Raji (cell line): ENCODE data around the gene LRRC14B.

Experiments
- POLR2A ChIP-seq: IDR thresholded peaks from 2 replicates; pipeline ENCODE4 v1.6.1; 2011; ENCODE audit warnings: low read depth, low read length, control low read depth; ENCODE audit not compliant: insufficient read depth

The LRRC14B gene

GRCh38 chr5:167982-168660 lies 23.2 kb upstream of the LRRC14B start:
- no peak for TF ChIP-seq POLR2A

DNA sequence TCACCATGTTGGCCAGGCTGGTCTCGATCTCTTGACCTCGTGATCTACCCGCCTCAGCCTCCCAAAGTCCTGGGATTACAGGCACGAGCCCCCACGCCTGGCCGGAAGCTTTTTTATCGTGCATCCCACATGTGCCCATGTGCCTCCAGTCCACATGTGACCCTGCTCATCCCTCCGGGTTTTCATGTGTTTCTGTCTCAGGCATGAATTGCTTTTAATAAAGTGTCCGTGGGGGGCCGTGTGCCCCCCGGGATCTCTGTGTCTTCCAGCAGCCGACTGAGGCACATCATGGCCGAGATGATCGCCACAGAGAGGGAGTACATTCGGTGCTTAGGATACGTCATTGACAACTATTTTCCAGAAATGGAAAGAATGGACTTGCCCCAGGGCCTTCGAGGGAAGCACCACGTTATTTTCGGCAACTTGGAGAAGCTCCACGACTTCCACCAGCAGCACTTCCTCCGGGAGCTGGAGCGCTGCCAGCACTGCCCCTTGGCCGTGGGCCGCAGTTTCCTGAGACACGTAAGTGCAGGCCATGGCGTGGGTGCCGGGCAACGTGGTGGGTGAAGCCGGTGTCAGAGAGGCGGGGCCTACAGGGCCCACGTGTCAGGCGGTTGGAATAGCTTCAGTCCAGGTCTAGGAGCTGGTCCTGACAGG lies 22.1 kb upstream of the LRRC14B start:
- no peak for TF ChIP-seq POLR2A

DNA sequence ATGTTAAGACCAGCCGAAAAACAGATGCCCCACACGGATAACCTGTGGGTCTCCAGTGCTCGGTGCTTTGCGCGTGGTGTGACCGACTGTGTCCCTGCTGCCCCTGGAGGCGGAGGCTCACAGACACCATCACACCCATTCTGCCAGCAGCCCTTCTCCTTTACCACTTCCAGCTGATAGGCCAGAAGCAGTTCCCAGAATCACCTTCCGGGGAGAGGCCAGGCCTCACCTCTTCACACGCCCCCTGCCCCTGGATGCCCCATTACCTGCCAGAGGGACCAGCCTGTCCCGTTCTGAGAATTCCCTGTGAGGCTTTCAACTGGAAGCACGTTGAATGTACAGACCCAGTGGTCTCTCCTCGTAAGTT lies 21.6 kb upstream of the LRRC14B start:
- TF ChIP-seq POLR2A, result no peak

DNA sequence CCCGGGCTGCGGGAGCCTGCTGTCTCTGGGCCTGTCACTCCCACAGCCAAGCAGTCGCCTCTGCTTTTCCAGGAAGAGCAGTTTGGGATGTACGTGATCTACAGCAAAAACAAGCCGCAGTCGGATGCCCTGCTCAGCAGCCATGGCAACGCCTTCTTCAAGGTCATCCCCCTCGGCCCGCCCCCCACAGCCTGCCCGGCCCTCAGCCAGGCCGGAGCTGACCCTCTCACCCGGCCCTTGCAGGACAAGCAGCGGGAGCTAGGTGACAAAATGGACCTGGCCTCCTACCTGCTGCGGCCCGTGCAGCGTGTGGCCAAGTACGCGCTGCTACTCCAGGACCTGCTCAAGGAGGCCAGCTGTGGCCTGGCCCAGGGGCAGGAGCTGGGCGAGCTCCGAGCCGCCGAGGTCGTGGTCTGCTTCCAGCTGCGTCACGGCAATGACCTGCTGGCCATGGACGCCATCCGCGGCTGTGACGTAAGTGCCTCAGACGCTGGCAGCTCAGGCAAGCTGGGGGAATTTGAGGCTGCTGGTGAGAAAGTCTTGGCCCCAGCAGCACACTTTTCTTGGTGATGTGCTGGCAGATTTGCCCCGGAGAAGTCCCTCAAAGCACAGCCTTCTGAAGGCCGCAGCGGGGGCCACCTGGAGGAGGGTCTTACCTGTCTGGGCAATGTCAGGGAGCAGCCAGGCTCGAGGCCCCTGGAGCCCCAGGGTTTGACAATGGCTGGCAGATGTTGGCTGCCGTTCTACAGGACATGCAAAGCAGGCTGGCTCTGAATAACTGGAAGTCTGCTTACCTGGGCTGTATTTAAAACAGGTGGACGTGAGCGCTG lies 20.1 kb upstream of the LRRC14B start:
- no peak for TF ChIP-seq POLR2A

DNA sequence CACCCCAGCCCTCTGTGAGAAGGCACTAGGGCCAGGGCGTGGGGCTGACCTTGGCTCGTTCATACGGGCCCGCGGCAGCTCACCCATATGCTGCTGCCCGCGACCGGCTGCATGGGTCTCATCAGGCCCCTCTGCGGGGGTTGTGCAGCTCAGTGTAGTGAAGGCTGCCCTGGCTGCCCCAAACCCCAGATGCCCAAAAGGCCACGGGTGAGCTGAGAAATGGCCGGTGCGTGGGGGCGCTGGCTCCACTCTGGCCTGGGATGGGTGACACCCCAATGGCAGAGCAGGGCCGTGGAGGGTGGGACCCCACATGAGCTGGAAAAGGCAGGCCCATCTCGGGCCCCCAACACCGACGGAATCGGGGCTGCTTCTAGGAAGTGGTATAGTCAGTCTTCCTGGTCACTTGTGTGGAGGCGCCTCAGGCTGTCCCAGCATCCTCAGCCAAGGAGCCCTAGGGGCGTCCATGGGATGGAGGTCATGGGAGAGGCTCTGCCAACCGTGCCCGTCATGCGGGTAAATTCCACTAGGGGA lies 19.4 kb upstream of the LRRC14B start:
- TF ChIP-seq POLR2A, result no peak

GRCh38 chr5:172421-172820 lies 18.9 kb upstream of the LRRC14B start:
- no peak for TF ChIP-seq POLR2A

GRCh38 chr5:172841-173251 lies 18.4 kb upstream of the LRRC14B start:
- no peak for TF ChIP-seq POLR2A

GRCh38 chr5:173392-174290 lies 17.7 kb upstream of the LRRC14B start:
- no peak for TF ChIP-seq POLR2A

- no peak for TF ChIP-seq POLR2A
Observed at GRCh38 chr5:174291-174600, 17.0 kb upstream of the LRRC14B start.

DNA sequence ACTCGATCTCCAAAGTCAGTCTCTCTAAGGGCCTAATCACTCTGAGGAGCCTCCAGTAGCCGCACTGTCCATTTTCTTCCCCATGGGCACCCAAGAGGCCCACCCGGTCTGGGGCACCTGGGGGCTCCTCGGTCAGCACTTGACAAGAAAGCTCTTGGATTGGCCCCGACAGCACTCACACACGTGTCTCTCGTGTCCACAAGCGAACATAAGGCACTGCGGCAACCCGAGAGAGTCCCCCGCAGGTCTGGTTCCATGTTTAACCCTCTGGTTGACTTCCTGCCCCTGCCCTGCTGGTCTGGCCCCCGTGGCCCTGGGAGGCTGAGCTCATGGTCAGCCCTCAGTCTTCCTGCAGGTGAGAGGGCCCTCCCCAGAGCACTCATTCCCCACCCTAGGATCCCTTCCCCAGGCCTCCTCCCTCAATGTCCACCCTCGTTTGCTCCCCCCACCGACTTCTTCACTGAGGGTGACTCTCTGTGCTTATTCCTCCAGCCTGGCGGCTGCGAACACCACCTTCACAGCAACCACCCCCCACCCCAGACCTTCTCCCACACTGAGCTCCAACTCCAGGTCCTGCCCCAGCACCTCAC lies 16.3 kb upstream of the LRRC14B start:
- TF ChIP-seq POLR2A, result no peak

DNA sequence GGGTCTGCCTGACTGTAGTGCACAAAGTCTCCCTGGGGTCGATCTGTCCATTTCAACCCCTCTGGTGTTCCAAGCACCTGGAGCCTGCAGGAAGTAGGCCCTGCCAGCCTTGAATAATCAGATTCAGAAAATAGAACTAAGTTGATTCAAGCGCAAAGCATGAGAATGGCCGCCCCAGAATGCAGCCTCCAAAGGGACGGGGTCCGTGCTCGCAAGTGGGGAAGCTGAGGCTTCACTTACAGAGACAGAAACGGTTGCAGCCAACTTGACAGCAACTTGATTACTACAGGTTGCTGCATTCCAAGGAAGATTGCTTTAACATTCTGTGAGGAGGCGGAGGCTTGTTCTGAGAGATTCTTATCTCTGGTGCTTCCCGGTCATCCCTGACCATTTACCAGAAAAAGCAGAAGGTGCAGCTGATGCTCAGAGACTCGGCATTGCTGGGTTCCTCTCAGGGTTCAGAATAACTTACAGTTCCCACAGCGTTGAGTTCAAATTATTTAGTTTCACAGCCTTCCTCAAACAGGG lies 14.9 kb upstream of the LRRC14B start:
- TF ChIP-seq POLR2A, result no peak

- no peak for TF ChIP-seq POLR2A
Observed at GRCh38 chr5:178110-178509, 13.2 kb upstream of the LRRC14B start.

GRCh38 chr5:179401-179800 lies 11.9 kb upstream of the LRRC14B start:
- no peak for TF ChIP-seq POLR2A

GRCh38 chr5:180286-180918 lies 10.9 kb upstream of the LRRC14B start:
- TF ChIP-seq POLR2A, result no peak
